Ishikawa (cell line): ENCODE results near the gene CACNB3.

Experiments
- EP300 ChIP-seq: IDR thresholded peaks from 2 replicates; pipeline ENCODE4 v1.6.1; 2012; ENCODE audit warnings: borderline replicate concordance
- TAF1 ChIP-seq: IDR thresholded peaks from 2 replicates; pipeline ENCODE4 v1.6.1; 2012; ENCODE audit warnings: low read depth, mild to moderate bottlenecking
- USF1 ChIP-seq: IDR thresholded peaks from 2 replicates; pipeline ENCODE4 v1.6.1; 2012

GRCh38 chr12:48868451-48868850, 50.2 kb downstream of the CACNB3 start:
- TF ChIP-seq TAF1 = no peak
- TF ChIP-seq EP300 = no peak
- no peak for TF ChIP-seq USF1
